ENCODE results near the gene STXBP5L. TPM values are rescaled to one million over a fixed set of nuclear protein-coding genes. Genes with fewer than 3 reads are reported as not detected.

The STXBP5L gene
- polyA plus RNA-seq, 1 donor from 2014 or later: 7.6 TPM

DNA sequence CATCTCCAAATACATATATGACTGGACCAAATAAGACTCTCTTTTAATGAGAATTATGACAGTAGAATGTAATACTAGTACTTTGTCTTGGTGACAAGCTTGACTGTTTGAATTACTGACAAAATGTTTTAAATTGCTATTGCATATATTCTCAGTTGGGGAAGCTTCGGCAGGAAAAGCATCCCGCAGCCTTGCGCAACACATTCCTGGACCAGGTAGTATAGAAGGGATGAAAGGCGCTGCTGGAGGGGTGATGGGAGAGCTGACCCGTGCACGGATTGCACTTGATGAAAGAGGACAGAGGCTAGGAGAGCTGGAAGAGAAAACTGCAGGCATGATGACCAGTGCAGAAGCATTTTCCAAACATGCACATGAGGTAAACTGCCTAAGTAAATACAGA lies 510.2 kb downstream of the STXBP5L start:
- H2AFZ ChIP-seq (ENCODE audit: low read depth, low read length): no peak overlapping the region
- H3K27ac ChIP-seq (ENCODE audit: low read length): no peak overlapping the region
- H3K4me2 ChIP-seq (ENCODE audit: low read length): no peak overlapping the region
- H3K79me2 ChIP-seq (replicated peaks; ENCODE audit: insufficient read depth, low read length): no peaks in the 10 kb centered on the region
- no peaks in the 10 kb centered on the region for H3F3A ChIP-seq (ENCODE audit: insufficient read depth, low read length, poor library complexity, severe bottlenecking)
- no peak overlapping the region for H3K9ac ChIP-seq (ENCODE audit: low read length)
- H3K9me2 ChIP-seq (ENCODE audit: insufficient read depth, low read length): no peaks in the 10 kb centered on the region
- no peaks in the 10 kb centered on the region for H3K36me3 ChIP-seq (ENCODE audit: insufficient read depth, low read length)
- H3K9me3 ChIP-seq (ENCODE audit: low read length): no peaks in the 10 kb centered on the region
- TF ChIP-seq SMC3 (conservative IDR thresholded peaks at IDR 0.05; ENCODE audit: poor library complexity) (no peak), EP300 (conservative IDR thresholded peaks at IDR 0.05; ENCODE audit: poor library complexity, severe bottlenecking) (no peak), POLR2AphosphoS5 (IDR thresholded peaks at IDR 0.05) (no peak), RAD21 (conservative IDR thresholded peaks at IDR 0.05) (no peak), EZH2 (IDR thresholded peaks at IDR 0.05; ENCODE audit: borderline replicate concordance, insufficient read depth, low read length, poor library complexity, severe bottlenecking) (no peak)
- TF ChIP-seq, protein P1, sequence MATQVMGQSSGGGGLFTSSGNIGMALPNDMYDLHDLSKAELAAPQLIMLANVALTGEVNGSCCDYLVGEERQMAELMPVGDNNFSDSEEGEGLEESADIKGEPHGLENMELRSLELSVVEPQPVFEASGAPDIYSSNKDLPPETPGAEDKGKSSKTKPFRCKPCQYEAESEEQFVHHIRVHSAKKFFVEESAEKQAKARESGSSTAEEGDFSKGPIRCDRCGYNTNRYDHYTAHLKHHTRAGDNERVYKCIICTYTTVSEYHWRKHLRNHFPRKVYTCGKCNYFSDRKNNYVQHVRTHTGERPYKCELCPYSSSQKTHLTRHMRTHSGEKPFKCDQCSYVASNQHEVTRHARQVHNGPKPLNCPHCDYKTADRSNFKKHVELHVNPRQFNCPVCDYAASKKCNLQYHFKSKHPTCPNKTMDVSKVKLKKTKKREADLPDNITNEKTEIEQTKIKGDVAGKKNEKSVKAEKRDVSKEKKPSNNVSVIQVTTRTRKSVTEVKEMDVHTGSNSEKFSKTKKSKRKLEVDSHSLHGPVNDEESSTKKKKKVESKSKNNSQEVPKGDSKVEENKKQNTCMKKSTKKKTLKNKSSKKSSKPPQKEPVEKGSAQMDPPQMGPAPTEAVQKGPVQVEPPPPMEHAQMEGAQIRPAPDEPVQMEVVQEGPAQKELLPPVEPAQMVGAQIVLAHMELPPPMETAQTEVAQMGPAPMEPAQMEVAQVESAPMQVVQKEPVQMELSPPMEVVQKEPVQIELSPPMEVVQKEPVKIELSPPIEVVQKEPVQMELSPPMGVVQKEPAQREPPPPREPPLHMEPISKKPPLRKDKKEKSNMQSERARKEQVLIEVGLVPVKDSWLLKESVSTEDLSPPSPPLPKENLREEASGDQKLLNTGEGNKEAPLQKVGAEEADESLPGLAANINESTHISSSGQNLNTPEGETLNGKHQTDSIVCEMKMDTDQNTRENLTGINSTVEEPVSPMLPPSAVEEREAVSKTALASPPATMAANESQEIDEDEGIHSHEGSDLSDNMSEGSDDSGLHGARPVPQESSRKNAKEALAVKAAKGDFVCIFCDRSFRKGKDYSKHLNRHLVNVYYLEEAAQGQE (IDR thresholded peaks at IDR 0.05; ENCODE audit: borderline replicate concordance): no peak
- TF ChIP-seq, protein P2, sequence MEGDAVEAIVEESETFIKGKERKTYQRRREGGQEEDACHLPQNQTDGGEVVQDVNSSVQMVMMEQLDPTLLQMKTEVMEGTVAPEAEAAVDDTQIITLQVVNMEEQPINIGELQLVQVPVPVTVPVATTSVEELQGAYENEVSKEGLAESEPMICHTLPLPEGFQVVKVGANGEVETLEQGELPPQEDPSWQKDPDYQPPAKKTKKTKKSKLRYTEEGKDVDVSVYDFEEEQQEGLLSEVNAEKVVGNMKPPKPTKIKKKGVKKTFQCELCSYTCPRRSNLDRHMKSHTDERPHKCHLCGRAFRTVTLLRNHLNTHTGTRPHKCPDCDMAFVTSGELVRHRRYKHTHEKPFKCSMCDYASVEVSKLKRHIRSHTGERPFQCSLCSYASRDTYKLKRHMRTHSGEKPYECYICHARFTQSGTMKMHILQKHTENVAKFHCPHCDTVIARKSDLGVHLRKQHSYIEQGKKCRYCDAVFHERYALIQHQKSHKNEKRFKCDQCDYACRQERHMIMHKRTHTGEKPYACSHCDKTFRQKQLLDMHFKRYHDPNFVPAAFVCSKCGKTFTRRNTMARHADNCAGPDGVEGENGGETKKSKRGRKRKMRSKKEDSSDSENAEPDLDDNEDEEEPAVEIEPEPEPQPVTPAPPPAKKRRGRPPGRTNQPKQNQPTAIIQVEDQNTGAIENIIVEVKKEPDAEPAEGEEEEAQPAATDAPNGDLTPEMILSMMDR (IDR thresholded peaks at IDR 0.05; ENCODE audit: poor library complexity, severe bottlenecking): no peak
- H3K4me3 ChIP-seq (ENCODE audit: low read length): no peak overlapping the region
- no peaks in the 10 kb centered on the region for H4K20me1 ChIP-seq (ENCODE audit: insufficient read depth)
- H3K27me3 ChIP-seq (ENCODE audit: insufficient read depth, low read depth, low read length): no peaks in the 10 kb centered on the region

DNA sequence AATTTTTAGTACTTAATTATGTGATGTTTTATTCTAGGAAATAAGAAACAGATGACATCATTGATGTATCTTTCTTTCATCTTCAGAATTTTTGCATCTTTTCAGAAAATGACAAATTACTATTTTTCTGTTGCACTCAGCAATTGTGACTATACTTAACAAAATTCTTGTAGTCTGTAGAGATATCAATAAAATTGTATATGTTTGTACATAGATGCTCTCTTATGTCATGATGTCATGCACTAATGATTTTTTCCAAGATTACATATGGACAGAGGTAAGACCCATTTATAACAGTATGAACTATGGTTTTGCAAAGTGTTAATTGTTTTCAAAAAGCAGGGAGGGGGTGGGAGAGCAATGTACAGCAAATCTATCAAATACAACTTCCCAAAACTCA lies 516.5 kb downstream of the STXBP5L start:
- TF ChIP-seq EP300 (conservative IDR thresholded peaks at IDR 0.05; ENCODE audit: poor library complexity, severe bottlenecking) (no peak), MXI1 (conservative IDR thresholded peaks at IDR 0.05; ENCODE audit: poor library complexity, severe bottlenecking) (no peak), POLR2AphosphoS5 (IDR thresholded peaks at IDR 0.05) (no peak), EZH2 (IDR thresholded peaks at IDR 0.05; ENCODE audit: borderline replicate concordance, insufficient read depth, low read length, poor library complexity, severe bottlenecking) (no peak), RAD21 (conservative IDR thresholded peaks at IDR 0.05) (no peak), SMC3 (conservative IDR thresholded peaks at IDR 0.05; ENCODE audit: poor library complexity) (no peak), TAF1 (IDR thresholded peaks at IDR 0.05; ENCODE audit: low read depth) (no peak)
- TF ChIP-seq, protein P2 (IDR thresholded peaks at IDR 0.05; ENCODE audit: poor library complexity, severe bottlenecking): no peak
- TF ChIP-seq, protein P1 (IDR thresholded peaks at IDR 0.05; ENCODE audit: borderline replicate concordance): no peak
- no peaks in the 10 kb centered on the region for H3K79me2 ChIP-seq (replicated peaks; ENCODE audit: insufficient read depth, low read length)

More for the DNA sequence above, 516.5 kb downstream of the STXBP5L start:
- Histone ChIP-seq H3K4me2 (ENCODE audit: low read length) (no peak overlapping the region), H3F3A (ENCODE audit: insufficient read depth, low read length, poor library complexity, severe bottlenecking) (no peaks in the 10 kb centered on the region), H3K4me3 (ENCODE audit: low read length) (no peak overlapping the region), H3K27me3 (ENCODE audit: insufficient read depth, low read depth, low read length) (no peaks in the 10 kb centered on the region), H3K36me3 (ENCODE audit: insufficient read depth, low read length) (no peaks in the 10 kb centered on the region), H3K9me2 (ENCODE audit: insufficient read depth, low read length) (no peaks in the 10 kb centered on the region), H2AFZ (ENCODE audit: low read depth, low read length) (no peak overlapping the region), H3K9me3 (ENCODE audit: low read length) (no peaks in the 10 kb centered on the region), H3K27ac (ENCODE audit: low read length) (no peak overlapping the region), H4K20me1 (ENCODE audit: insufficient read depth) (no peaks in the 10 kb centered on the region), H3K9ac (ENCODE audit: low read length) (no peak overlapping the region)
